ENCODE data around the gene RRAGC.

RRAGC gene

GRCh38 chr1:38859561-38860453 lies at the start of gene RRAGC:
RRAGC (minus strand) TSS chr1:38859772; CDS start chr1:38859646, 126 bp downstream.
- peak; percentile 98 for DNase-seq

GRCh38 chr1:38908821-38909220 lies 49.2 kb upstream of the RRAGC start:
- no peak for DNase-seq

- no peak for DNase-seq
Measured at GRCh38 chr1:38905985-38906384, 46.4 kb upstream of the RRAGC start.

GRCh38 chr1:38899560-38899959 lies 40.0 kb upstream of the RRAGC start:
- no peak for DNase-seq

GRCh38 chr1:38898653-38899230 lies 39.2 kb upstream of the RRAGC start:
- no peak for DNase-seq

- DNase-seq, result no peak
Measured at GRCh38 chr1:38896169-38896568, 36.6 kb upstream of the RRAGC start.

GRCh38 chr1:38892976-38893375 lies 33.4 kb upstream of the RRAGC start:
- no peak for DNase-seq

- DNase-seq, result no peak
Measured at GRCh38 chr1:38891753-38892152, 32.2 kb upstream of the RRAGC start.

- DNase-seq, result no peak
Measured at GRCh38 chr1:38889589-38889988, 30.0 kb upstream of the RRAGC start.

GRCh38 chr1:38888423-38889333 lies 29.1 kb upstream of the RRAGC start:
- no peak for DNase-seq

- no peak for DNase-seq
Measured at GRCh38 chr1:38885092-38885491, 25.5 kb upstream of the RRAGC start.

- no peak for DNase-seq
Measured at GRCh38 chr1:38881487-38881886, 21.9 kb upstream of the RRAGC start, which contains the start of gene GJA9. GJA9 (minus strand) TSS chr1:38881587; CDS start chr1:38876098, 5,489 bp downstream.

GRCh38 chr1:38875811-38876210 lies 16.2 kb upstream of the RRAGC start:
- DNase-seq, result no peak

GRCh38 chr1:38873027-38873969 lies 13.7 kb upstream of the RRAGC start, which contains the start of gene MYCBP:
MYCBP (minus strand) TSS chr1:38873348; CDS start chr1:38873305, 43 bp downstream.
- DNase-seq, result peak; percentile 97

GRCh38 chr1:38872401-38873026 lies 12.9 kb upstream of the RRAGC start:
- DNase-seq, result peak; percentile 27

- DNase-seq, result no peak
Measured at GRCh38 chr1:38870996-38871395, 11.4 kb upstream of the RRAGC start.

- no peak for DNase-seq
Measured at GRCh38 chr1:38867208-38867607, 7.6 kb upstream of the RRAGC start.

- no peak for DNase-seq
Measured at GRCh38 chr1:38865112-38865715, 5.6 kb upstream of the RRAGC start.

GRCh38 chr1:38860454-38860795 lies 853 bp upstream of the RRAGC start:
- no peak for DNase-seq

- peak; percentile 64 for DNase-seq
Measured at GRCh38 chr1:38858833-38859560, 575 bp downstream of the RRAGC start.

All from stimulated activated CD4-positive, alpha-beta T cell treated with anti-CD3 and anti-CD28 coated beads, Interleukin-1b, Interleukin-23, amount 100 ng/mL, for 48 hours (primary cell).